H9 (cell line): ENCODE results near the gene CHST2. TPM values are rescaled to one million over a fixed set of nuclear protein-coding genes. Genes with fewer than 3 reads are reported as not detected.

Experiments
- DNase-seq: peaks from one replicate; pipeline ENCODE4 v3.0.0-alpha.2; 2017
- H2AFZ ChIP-seq: one replicate; pipeline ENCODE4 v1.6.1; 2013; ENCODE audit warnings: mild to moderate bottlenecking, low read length, control low read depth, moderate library complexity
- H2AK5ac ChIP-seq: 2 replicates; pipeline ENCODE4 v1.6.1; 2013; ENCODE audit warnings: low read length, control low read depth, mixed read lengths; ENCODE audit not compliant: insufficient read length
- H2BK120ac ChIP-seq: one replicate; pipeline ENCODE4 v1.6.1; 2013; ENCODE audit warnings: low read depth, mild to moderate bottlenecking, low read length, control low read depth, inconsistent platforms; ENCODE audit not compliant: poor library complexity, severe bottlenecking
- H2BK12ac ChIP-seq: 2 replicates; pipeline ENCODE4 v1.6.1; 2013; ENCODE audit warnings: low read length, control low read depth, mixed read lengths, low read depth; ENCODE audit not compliant: insufficient read length
- H2BK15ac ChIP-seq: 2 replicates; pipeline ENCODE4 v1.6.1; 2013; ENCODE audit warnings: low read depth, low read length, control low read depth
- H2BK20ac ChIP-seq: one replicate; pipeline ENCODE4 v1.6.1; 2013; ENCODE audit warnings: low read depth, mild to moderate bottlenecking, low read length, control low read depth, inconsistent platforms; ENCODE audit not compliant: poor library complexity, severe bottlenecking
- H2BK5ac ChIP-seq: 2 replicates; pipeline ENCODE4 v1.6.1; 2013; ENCODE audit warnings: low read length, control low read depth, mixed read lengths; ENCODE audit not compliant: insufficient read length
- H3K14ac ChIP-seq: 2 replicates; pipeline ENCODE4 v1.6.1; 2013; ENCODE audit warnings: low read length, control low read depth; ENCODE audit not compliant: insufficient read depth
- H3K18ac ChIP-seq: 2 replicates; pipeline ENCODE4 v1.6.1; 2013; ENCODE audit warnings: low read depth, mild to moderate bottlenecking, mixed read lengths, low read length, control low read depth; ENCODE audit not compliant: insufficient read length
- H3K23ac ChIP-seq: 2 replicates; pipeline ENCODE4 v1.6.1; 2013; ENCODE audit warnings: low read length, control low read depth, mixed read lengths, low read depth; ENCODE audit not compliant: insufficient read length
- H3K23me2 ChIP-seq: 2 replicates; pipeline ENCODE4 v1.6.1; 2013; ENCODE audit warnings: low read depth, mild to moderate bottlenecking, mixed read lengths, low read length, control low read depth; ENCODE audit not compliant: insufficient read length, poor library complexity, severe bottlenecking
- H3K27ac ChIP-seq: 2 replicates; pipeline ENCODE4 v1.5.1; 2013; ENCODE audit warnings: low read length, control low read depth, mixed read lengths, low read depth; ENCODE audit not compliant: insufficient read length
- H3K27me3 ChIP-seq: 2 replicates; pipeline ENCODE4 v1.6.1; 2013; ENCODE audit warnings: low read length, control low read depth, inconsistent platforms; ENCODE audit not compliant: insufficient read depth
- H3K4ac ChIP-seq: 2 replicates; pipeline ENCODE4 v1.6.1; 2013; ENCODE audit warnings: low read depth, mild to moderate bottlenecking, control low read depth, inconsistent platforms, low read length, moderate library complexity
- H3K4me1 ChIP-seq: 2 replicates; pipeline ENCODE4 v1.6.1; 2013; ENCODE audit warnings: low read length, control low read depth, inconsistent platforms; ENCODE audit not compliant: insufficient read depth
- H3K4me2 ChIP-seq: 2 replicates; pipeline ENCODE4 v1.6.1; 2013; ENCODE audit warnings: low read length, control low read depth, mixed read lengths; ENCODE audit not compliant: insufficient read length, insufficient read depth
- H3K56ac ChIP-seq: 2 replicates; pipeline ENCODE4 v1.6.1; 2013; ENCODE audit warnings: low read depth, mild to moderate bottlenecking, mixed read lengths, low read length, control low read depth; ENCODE audit not compliant: insufficient read length
- H3K79me1 ChIP-seq: 2 replicates; pipeline ENCODE4 v1.6.1; 2013; ENCODE audit warnings: low read depth, mild to moderate bottlenecking, moderate library complexity, low read length, control low read depth, inconsistent platforms; ENCODE audit not compliant: insufficient read depth, poor library complexity, severe bottlenecking
- H3K79me2 ChIP-seq: 2 replicates; pipeline ENCODE4 v1.6.1; 2013; ENCODE audit warnings: low read length, control low read depth, inconsistent platforms; ENCODE audit not compliant: insufficient read depth
- H3K9ac ChIP-seq: 2 replicates; pipeline ENCODE4 v1.6.1; 2013; ENCODE audit warnings: low read length, control low read depth, mixed read lengths; ENCODE audit not compliant: insufficient read length; ENCODE audit errors: extremely low read depth
- H3K9me3 ChIP-seq: one replicate; pipeline ENCODE4 v1.6.1; 2013; ENCODE audit warnings: low read depth, low read length, inconsistent platforms; ENCODE audit not compliant: control insufficient read depth
- H3T11ph ChIP-seq: one replicate; pipeline ENCODE4 v1.6.1; 2013; ENCODE audit warnings: mild to moderate bottlenecking, low read length, control low read depth, inconsistent platforms
- H4K20me1 ChIP-seq: one replicate; pipeline ENCODE4 v1.6.1; 2013; ENCODE audit not compliant: control insufficient read depth, insufficient read length, insufficient read depth
- H4K5ac ChIP-seq: 2 replicates; pipeline ENCODE4 v1.6.1; 2013; ENCODE audit warnings: low read depth, mild to moderate bottlenecking, mixed read lengths, low read length, control low read depth; ENCODE audit not compliant: insufficient read length
- H4K8ac ChIP-seq: replicated peaks from 2 replicates; pipeline ENCODE4 v1.6.1; 2013; ENCODE audit warnings: low read length, control low read depth, mixed read lengths, low read depth; ENCODE audit not compliant: insufficient read length
- H4K91ac ChIP-seq: 2 replicates; pipeline ENCODE4 v1.6.1; 2013; ENCODE audit warnings: low read depth, mild to moderate bottlenecking, moderate library complexity, mixed read lengths, low read length, control low read depth; ENCODE audit not compliant: insufficient read length
- H3K27ac Mint-ChIP-seq, 3 experiments: 2 replicates in 2 of 3; 3 replicates in 1 of 3; pipeline ENCODE4 v1.8.0; 2020 to 2021; ENCODE audit warnings: mixed read lengths in 3 of 3, mild to moderate bottlenecking in 1 of 3, moderate library complexity in 1 of 3
- H3K27me3 Mint-ChIP-seq: 2 replicates; pipeline ENCODE4 v1.8.0; 2021; ENCODE audit warnings: low read depth, mild to moderate bottlenecking, moderate library complexity, mixed read lengths
- H3K36me3 Mint-ChIP-seq, 3 experiments: 2 replicates in 2 of 3; 3 replicates in 1 of 3; pipeline ENCODE4 v1.8.0; 2020 to 2021; ENCODE audit warnings: low read depth in 3 of 3, mixed read lengths in 3 of 3; ENCODE audit not compliant: insufficient read depth in 1 of 3
- H3K4me1 Mint-ChIP-seq, 2 experiments: 2 replicates each; pipeline ENCODE4 v1.8.0; 2020; ENCODE audit warnings: mixed read lengths in 2 of 2
- H3K4me3 Mint-ChIP-seq, 2 experiments: 2 replicates in 1 of 2; 3 replicates in 1 of 2; pipeline ENCODE4 v1.8.0; 2020 to 2021; ENCODE audit warnings: mild to moderate bottlenecking in 2 of 2, mixed read lengths in 2 of 2, moderate library complexity in 1 of 2
- H3K9me3 Mint-ChIP-seq, 2 experiments: 2 replicates in 1 of 2; 3 replicates in 1 of 2; pipeline ENCODE4 v1.8.0; 2020; ENCODE audit warnings: mild to moderate bottlenecking in 2 of 2, mixed read lengths in 2 of 2, moderate library complexity in 1 of 2
- CTCF ChIP-seq: fragments of 200-600 bp; sonication (generic); conservative IDR thresholded peaks from 3 replicates; pipeline ENCODE4 v1.8.0; 2021; ENCODE audit warnings: antibody characterized with exemption, mild to moderate bottlenecking
- WGBS: extraction: QIAGEN DNeasy Blood & Tissue Kit; methylation state at CpG from one replicate; pipeline ENCODE4 v1.1.7; 2013; ENCODE audit warnings: missing lambda C conversion rate, low lambda C conversion rate, mixed read lengths; ENCODE audit not compliant: insufficient read length; ENCODE audit errors: extremely low coverage; 5-methylcytosine and 5-hydroxymethylcytosine counted together
- total RNA-seq: library from RNA; stranded (reverse); gene quantifications from 2 replicates; pipeline ENCODE4 v1.2.1, GENCODE V29; 2021

CHST2 gene
- total RNA-seq, 1 experiment from 2014 or later, result 5.8 TPM

GRCh38 chr3:143081365-143081764 lies 38.2 kb upstream of the CHST2 start:
- Histone ChIP-seq H2BK12ac (no peak overlapping the region), H4K8ac (no peak overlapping the region), H3K4ac (no peak overlapping the region), H3K79me1 (no peaks in the 10 kb centered on the region), H2AK5ac (no peak overlapping the region), H4K20me1 (no peaks in the 10 kb centered on the region), H2BK120ac (no peak overlapping the region), H2BK5ac (no peak overlapping the region), H3K9me3 (no peaks in the 10 kb centered on the region), H2BK15ac (no peak overlapping the region), H2AFZ (no peak overlapping the region), H3K23ac (no peak overlapping the region), H3K14ac (no peak overlapping the region), H3K23me2 (no peaks in the 10 kb centered on the region), H3K4me2 (no peak overlapping the region), H4K5ac (no peak overlapping the region), H3K27ac (no peak overlapping the region), H2BK20ac (no peak overlapping the region), H3T11ph (no peak overlapping the region), H3K27me3 (no peaks in the 10 kb centered on the region), H4K91ac (no peak overlapping the region), H3K79me2 (no peaks in the 10 kb centered on the region), H3K4me1 (no peaks in the 10 kb centered on the region), H3K56ac (no peak overlapping the region), H3K9ac (no peak overlapping the region), H3K18ac (no peak overlapping the region)
- no peaks in the 10 kb centered on the region for H3K4me1 Mint-ChIP-seq
- TF ChIP-seq CTCF, result no peak
- H3K4me3 Mint-ChIP-seq, result no peak overlapping the region
- no peak overlapping the region for H3K27ac Mint-ChIP-seq
- no peak for DNase-seq
- H3K36me3 Mint-ChIP-seq, result peaks cover 8 to 9% (median 8%) of the 10 kb centered on the region in 3 experiments
- H3K27me3 Mint-ChIP-seq, result no peaks in the 10 kb centered on the region; the same call in 1 of the 2 replicates
- no CpG with 5 or more reads among the region's 1 CpG for WGBS
- peaks cover 10 to 11% of the 10 kb centered on the region in 2 experiments for H3K9me3 Mint-ChIP-seq
